Stimulated activated CD4-positive, alpha-beta T cell treated with anti-CD3 and anti-CD28 coated beads, Interleukin-15, amount 100 ng/mL, for 48 hours (primary cell): ENCODE results near the gene AK2.
"Not testable (repeated sequence)": the region's sequence is repeated elsewhere in the genome, so short reads cannot be mapped to it uniquely, and the experiment has no call there.

ENCODE experiments used
- DNase-seq, 2 donors: peaks; one replicate each; pipeline ENCODE4 v3.0.0-alpha.2; 2020; ENCODE audit warnings: low read depth in 2 of 2

AK2 gene

GRCh38 chr1:33001282-33001681 is 35.4 kb downstream of the AK2 start:
- DNase-seq = no peak

- DNase-seq = no peak
Observed at GRCh38 chr1:33000427-33001026, 36.2 kb downstream of the AK2 start.

DNA sequence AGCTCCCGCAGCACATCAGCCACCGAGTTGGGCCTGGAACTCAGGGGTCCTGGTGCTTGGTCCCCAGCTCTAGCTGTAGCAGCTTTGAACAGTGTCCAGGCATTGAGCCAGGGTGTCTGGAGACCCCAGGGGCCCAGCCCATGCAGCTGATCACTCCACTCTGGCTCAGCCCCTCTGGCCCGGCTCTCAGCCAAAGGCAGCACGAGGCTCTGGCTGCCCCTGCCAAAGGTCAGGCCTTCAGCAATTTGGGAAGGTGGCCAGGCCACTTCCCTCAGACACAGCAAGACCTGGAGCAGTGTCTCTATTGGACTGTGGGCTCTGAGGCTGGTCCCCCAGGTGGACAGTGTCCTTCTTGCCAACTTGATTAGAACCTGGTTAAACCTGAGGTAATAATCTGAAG is 37.7 kb downstream of the AK2 start:
- DNase-seq = no peak

DNA sequence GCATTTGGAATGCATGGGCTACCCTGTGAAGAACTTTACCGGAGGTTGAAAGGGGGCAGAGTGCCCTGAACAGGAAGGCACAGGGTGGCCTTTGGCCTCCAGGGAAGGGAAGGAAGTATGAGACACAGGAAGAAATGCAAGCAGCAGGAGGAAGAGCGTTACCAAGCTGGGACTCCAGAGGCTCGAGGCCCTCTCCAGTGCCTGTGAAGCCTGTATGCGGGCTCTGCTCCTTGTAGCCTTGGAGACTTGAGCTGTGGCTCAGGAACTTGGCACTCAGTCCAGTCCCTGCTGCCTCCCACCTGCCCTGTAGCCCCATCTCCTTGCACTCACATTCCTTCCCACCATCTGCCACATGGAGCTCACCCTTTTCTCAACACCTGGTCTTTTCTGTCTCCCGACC is 38.6 kb downstream of the AK2 start:
- DNase-seq = no peak

DNA sequence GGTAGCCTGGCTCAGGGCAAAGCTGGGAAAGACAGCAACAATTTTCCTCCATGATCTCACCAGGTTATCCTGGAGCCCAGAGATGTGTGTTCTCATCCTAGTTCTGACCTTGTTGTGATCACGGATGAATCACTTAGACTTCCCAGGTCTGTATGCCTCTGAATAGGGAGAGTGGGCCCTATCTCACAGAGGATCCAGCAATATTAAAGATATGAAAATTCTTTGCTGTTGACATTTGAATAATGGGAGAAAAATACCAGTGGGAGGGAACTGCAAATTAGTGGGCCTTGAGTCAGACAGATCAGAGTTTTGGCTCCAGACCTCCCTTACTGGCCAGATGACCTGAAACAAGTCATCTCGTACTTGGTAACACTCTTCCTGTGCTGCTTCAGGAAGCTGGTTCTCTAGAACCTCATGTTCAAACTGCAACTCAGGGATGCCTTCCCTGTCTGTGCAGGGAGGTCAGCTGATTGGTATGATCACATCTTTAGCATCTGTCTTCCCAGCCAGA is 39.2 kb downstream of the AK2 start:
- DNase-seq = no peak

GRCh38 chr1:32993324-32993636 is 43.4 kb downstream of the AK2 start:
- DNase-seq = not testable (repeated sequence)

DNA sequence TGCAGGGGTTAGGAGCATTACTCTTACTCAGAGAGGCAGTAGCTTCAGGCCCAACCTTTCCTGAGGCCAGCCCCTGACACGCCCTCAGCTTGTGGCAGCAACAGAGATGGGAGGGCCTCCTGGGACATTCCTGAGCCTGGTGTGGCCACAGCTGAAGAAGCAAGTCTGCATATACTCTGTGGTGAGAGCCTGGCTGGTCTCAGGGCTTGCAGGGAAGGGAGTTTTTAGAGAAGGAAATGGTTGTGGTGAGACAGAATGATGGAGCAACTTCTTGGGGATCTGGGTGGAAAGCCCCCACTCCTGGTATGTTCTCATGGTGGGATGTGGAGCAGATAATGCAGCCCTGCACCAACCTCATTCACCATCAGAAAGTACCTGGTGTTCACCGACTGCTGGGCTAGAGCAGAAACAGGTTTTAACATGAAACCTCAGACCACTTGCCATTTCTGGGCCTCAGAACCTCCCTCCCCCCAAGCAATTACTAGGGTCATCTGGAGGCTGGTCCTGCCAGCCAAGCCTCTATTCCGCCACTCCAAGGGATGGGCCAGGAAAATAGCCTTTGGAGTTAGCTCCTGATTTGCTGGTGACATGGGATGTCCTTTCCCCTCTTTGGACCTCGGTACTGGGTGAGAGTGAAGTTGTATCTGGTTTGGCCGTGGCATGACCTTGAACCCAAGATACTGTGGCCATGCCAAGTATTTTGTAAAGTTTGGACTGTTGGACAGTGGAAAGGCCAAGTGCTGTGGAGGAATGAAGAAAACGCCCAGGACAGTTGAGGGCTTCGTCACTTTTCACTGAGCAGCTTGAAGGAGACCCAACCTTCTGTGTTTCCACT is 44.0 kb downstream of the AK2 start:
- DNase-seq = peak; percentile 54 to 63

- no peak for DNase-seq
Observed at GRCh38 chr1:32991819-32992488, 44.7 kb downstream of the AK2 start.

DNA sequence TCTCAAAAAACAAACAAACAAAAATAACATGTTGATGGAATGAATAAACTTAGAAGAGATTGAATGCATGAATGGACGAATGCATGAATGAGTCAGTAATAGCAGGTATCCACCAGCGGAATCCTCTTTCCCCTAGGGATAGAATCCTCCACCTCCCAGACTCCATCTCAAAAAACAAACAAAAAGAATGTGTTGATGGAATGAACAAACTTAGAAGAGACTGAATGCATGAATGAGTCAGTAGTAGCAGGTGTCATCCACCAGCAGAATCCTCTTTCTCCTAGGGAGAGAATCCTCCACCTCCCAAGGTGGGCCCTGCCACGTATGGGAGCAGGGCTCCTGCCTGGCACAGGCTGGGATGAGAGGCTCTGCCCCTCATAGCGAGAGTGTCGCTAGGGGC is 45.3 kb downstream of the AK2 start:
- no peak for DNase-seq

DNA sequence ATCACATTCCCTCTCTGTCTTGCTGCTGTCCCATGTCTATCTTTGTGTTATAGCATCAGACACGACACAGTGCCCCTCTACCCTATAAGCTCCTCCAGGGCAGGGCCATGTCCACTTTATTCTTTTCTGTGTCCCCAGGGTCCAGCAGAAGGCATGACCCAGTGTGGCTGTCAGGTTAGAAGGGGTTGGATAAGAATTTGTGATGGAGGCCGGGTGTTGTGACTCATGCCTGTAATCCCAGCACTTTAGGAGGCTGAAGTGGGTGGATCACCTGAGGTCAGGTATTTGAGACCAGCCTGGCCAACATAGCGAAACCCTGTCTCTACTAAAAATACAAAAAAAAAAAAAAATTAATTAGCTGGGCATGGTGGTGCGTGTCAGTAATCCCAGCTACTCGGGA is 45.8 kb downstream of the AK2 start:
- no peak for DNase-seq

DNA sequence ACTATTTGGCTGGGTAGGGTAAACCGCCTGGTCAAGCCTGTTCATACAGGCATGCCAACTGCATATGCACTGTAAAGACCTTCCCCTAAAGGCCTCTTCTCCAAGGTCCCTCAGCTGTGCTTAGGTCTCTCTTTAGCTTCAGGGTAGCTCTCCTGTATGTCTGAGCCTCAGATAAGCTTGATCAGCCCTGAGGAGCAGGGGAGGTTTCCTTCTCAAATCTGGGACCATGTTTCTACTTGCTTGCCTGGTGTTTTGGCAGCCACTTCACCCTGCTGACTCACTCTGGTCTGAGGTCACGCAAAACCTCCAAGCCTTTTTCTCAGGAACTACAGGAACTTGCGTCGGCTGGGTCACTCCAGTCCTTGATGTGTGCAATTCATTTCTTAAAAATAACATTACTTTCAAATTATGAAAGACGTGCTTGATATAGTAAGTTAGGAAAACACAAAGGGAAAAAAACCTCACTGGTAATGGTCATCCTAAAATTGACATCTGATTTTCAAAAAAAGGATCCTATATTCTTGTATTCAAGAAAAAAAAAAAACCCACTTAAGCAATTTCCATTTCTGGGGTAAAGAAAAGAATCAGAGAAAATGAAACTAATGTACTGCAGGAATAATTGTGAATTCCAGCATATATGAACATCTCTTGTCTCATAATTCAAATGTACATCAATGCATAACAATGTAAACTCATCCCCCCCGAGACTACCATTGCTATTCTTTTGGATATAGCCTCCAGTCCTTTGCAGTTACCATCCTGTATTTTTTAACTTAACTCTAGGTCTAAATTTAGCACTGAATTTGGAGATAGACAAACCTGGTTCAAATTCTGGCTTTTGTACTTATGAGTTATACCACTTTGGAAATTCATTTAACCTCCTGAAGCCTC is 47.3 kb downstream of the AK2 start:
- peak; percentile 44 for DNase-seq

DNA sequence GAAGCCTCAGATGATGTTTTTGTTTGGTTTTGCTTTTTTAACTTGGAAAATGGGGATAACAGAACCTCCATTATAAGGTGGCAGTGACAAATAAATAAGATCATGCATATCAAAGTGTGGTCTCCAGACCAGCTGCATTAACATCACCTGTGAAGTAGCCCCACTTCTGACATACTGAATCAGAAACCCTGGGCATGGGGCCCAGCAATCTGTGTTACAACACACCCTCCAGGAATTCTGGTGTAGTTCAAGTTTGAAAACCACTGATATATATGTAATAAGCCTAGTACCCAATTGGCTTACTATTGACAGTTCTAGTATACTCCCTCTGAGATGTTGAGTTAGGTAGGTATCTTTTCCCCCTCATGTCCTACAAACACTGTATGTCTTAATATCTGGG is 48.0 kb downstream of the AK2 start:
- no peak for DNase-seq

DNA sequence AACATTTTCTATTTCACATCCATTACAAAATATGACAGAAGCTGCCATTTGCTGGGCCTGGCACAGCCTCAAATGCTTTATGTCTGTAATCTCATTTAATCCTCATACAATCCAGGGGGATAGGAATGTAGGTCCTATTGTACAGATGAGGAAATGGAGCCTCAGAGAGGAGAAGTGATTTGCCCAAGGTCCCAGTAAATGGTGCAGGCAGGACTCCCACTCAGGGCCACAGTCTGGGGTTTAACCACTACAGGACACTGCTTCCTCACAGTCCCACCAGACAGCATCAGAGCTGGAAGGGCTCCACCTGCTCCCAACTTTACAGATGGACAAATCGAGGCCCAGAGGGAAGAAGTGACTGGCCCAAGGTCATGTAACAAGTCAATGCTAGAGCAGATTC is 51.5 kb downstream of the AK2 start:
- no peak for DNase-seq

- DNase-seq = peak in 1 of 2 donors; percentile 13
Observed at GRCh38 chr1:32984455-32985171, 52.1 kb downstream of the AK2 start.

DNA sequence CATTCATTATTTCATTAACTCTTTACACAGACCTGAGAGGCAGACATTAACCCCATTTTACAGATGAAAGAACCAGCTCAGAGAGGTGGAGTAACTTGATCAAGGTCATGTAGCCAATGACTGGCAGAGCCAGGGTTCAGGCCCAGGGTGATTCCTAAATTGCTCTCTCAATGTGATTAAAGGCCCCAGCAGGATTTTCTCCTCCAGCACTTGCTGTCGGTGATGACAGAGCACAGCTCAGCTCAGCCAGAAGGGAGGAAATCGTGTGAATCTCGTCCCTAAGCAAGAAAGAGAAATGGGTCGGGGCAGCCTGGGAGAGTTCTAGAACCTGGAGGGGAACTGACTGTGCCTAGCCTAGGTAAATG is 52.6 kb downstream of the AK2 start:
- no peak for DNase-seq

DNA sequence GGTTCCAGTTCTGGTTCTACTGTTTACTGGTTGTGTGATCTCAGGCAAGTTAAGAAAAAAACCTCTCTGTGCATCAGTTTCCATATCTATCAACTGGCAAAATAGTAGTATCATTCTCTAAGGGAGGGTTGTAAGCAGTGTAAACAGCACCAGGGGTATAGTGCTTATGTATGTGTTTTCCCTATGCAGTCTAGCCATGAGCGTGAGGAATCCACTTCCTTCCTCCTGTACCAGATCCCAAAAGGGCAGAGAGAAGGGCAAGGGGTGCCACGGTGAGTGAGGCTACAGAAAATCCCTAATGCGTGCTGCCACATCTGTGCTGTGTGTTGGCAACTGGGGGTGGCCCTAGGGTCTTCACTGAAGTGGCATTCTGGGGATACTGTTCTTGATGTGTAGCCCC is 53.7 kb downstream of the AK2 start:
- no peak for DNase-seq

DNA sequence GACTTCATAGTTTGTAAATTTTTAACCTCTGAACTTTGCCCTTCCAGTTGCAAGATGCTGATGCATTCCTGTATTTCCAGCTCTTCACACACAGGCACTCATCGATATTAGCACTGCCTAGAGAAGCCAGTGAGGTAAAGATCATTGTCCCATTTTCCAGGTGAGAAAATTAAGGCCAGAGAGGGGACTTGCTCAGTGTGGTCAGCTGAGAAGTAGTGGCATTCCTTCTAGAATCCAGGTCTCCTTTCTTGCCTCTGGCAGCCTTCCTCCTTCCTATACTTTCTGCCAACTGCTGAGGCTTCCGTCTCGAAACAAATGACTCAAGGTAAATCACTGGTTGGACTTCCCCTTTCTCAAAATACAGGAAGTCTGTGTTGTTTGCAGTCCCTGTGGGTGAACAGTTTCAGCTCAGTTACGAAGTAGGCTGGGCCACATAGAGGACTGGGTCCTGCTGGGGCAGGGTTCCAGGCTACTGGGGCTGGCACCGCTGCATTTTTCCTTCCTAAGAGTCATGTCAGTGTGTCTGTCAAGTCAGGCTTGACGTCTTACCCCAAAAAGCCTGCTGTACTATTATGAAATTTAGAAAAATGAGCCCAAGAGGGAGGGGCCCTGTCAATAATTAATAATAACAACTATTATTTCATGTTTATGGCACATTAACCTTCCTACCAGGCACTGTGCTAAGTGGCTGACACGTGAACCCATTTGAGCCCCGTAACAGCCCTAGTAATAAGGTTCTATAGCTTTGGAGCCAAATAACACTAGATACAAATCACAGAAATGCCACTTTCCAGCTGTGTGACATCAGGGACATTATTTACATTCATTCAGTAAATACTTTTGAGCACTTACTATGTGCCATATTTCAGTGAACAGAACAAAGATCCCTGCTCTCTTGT is 55.4 kb downstream of the AK2 start:
- DNase-seq = peak; percentile 41 to 50

- no peak for DNase-seq
Observed at GRCh38 chr1:32980080-32980479, 56.6 kb downstream of the AK2 start.

DNA sequence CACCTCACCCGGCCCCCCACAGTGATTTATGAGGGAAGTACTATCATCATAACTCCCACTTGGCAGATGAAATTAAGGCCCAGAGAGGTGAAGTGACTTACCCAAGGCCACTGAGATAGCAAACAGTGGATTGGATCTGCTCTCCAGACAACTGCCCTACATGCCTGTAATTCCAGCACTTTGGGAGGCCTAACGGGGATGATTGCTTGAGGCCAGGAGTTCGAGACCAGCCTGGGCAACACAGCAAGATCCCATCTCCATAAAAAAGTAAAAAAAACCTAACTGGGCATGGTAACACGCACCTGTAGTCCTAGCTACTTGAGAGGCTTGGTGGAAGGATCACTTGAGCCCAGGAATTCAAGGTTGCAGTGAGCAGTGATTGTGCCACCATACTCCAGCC is 57.8 kb downstream of the AK2 start:
- no peak for DNase-seq

DNA sequence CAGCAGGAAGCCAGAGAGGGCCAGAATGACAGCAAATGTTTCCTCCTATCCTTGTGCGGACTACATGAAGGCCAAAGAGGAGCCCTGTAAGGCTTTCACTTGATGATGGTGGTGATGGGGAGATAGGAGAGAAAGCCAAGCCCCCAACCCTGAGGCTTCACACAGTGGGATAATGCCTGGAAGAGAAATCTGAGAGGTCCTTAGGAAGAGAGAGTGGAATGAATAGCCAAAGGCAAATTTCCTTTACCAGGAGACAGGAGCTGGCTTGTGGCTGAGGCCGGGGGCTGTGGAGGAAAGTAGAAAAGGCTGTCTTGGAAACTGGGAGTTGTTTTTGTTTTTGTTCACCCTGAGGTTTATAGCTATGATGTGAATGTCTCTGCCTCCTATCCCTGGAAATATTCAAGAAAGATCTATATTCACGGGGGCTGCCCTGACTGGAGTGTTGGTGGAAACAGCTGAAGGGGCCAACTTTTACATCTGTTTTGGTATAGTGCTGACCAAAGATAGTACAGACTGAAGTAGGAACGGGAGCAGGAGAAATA is 59.1 kb downstream of the AK2 start:
- DNase-seq = no peak
